K562 (cell line): ENCODE results near the gene TSPAN16. TPM values are rescaled to one million over a fixed set of nuclear protein-coding genes. Genes with fewer than 3 reads are reported as not detected.

ENCODE experiments used
- ATAC-seq: fragments of 200-7000 bp; cut with Tn5 transposase; 3 replicates; pipeline ENCODE4 v1.9.1; 2020; ENCODE audit warnings: moderate library complexity
- BruUV-seq: library from RNA; stranded (reverse); fragments of 400-500 nt; replicated peaks from 2 replicates; lab custom pipeline; 2021; lab: Mats Ljungman, UMichigan
- CTCF ChIA-PET: fragments of 300-600 bp; formaldehyde crosslinking; extraction: SDS; loops from one replicate; lab custom pipeline; 2021; ENCODE audit warnings: low intra/inter-chr PET ratio; lab: Yijun Ruan, JAX
- POLR2A ChIA-PET: fragments of 300-600, 350-650 bp; sonication (Branson Sonifier 250); formaldehyde crosslinking; extraction: SDS; loops from one replicate; lab custom pipeline; 2021; ENCODE audit warnings: antibody characterized with exemption, inconsistent platforms; lab: Yijun Ruan, JAX
- DNase-seq, 4 experiments: peaks; one replicate each; pipeline versions ENCODE4 v3.0.0 to v3.0.0-alpha.2; 2011 to 2018; ENCODE audit warnings: low spot score in 3 of 4, mixed read lengths in 3 of 4; ENCODE audit errors: extremely low read depth in 1 of 4
- FAIRE-seq: peaks from 2 replicates; lab custom pipeline; 2011; peaks lifted over from hg19 to GRCh38; lab: Jason Lieb, UNC
- H2AFZ ChIP-seq: 2 replicates; pipeline ENCODE4 v1.6.0; 2011; ENCODE audit warnings: low read depth, low read length, control low read depth, inconsistent platforms
- H3K27ac ChIP-seq: fragments of 200-600 bp; 3 replicates; pipeline ENCODE4 v1.8.0; 2011; ENCODE audit warnings: low read depth, mild to moderate bottlenecking, control low read depth, inconsistent platforms, low read length, moderate library complexity, mixed read lengths; ENCODE audit errors: extremely low read depth
- H3K27me3 ChIP-seq, 2 experiments: fragments of 300-600 bp in 1 of 2; 2 replicates in 1 of 2; 3 replicates in 1 of 2; pipeline versions ENCODE4 v1.6.0 to v1.8.0; 2011; ENCODE audit warnings: inconsistent platforms in 2 of 2, low read length in 2 of 2, mild to moderate bottlenecking in 1 of 2, mixed read lengths in 1 of 2, moderate library complexity in 1 of 2; ENCODE audit not compliant: control insufficient read depth in 2 of 2, insufficient read depth in 2 of 2
- H3K36me3 ChIP-seq: fragments of 300-600 bp; 3 replicates; pipeline ENCODE4 v1.8.0; 2011; ENCODE audit warnings: mild to moderate bottlenecking, low read length, inconsistent platforms; ENCODE audit not compliant: control insufficient read depth, insufficient read depth
- H3K4me1 ChIP-seq, 2 experiments: fragments of 200-600 bp in 1 of 2; replicated peaks in 1 of 2; 2 replicates in 1 of 2; 3 replicates in 1 of 2; pipeline versions ENCODE4 v1.5.1 to v1.8.0; 2011; ENCODE audit warnings: inconsistent platforms in 2 of 2, low read length in 2 of 2, mild to moderate bottlenecking in 1 of 2, mixed read lengths in 1 of 2, moderate library complexity in 1 of 2; ENCODE audit not compliant: control insufficient read depth in 2 of 2, insufficient read depth in 2 of 2
- H3K4me2 ChIP-seq: 2 replicates; pipeline ENCODE4 v1.6.1; 2011; ENCODE audit warnings: low read length, control low read depth, inconsistent platforms, mixed read lengths; ENCODE audit not compliant: insufficient read depth
- H3K4me3 ChIP-seq: fragments of 200-600 bp; sonication (generic), shearing (Covaris generic); 2 replicates; pipeline ENCODE4 v1.5.1; 2016; ENCODE audit warnings: control low read depth, inconsistent platforms
- H3K79me2 ChIP-seq: fragments of 200-600 bp; 3 replicates; pipeline ENCODE4 v1.8.0; 2011; ENCODE audit warnings: low read length, inconsistent platforms; ENCODE audit not compliant: control insufficient read depth, insufficient read depth
- H3K9ac ChIP-seq, 2 experiments: 2 replicates each; pipeline versions ENCODE4 v1.6.0 to v1.6.1; 2011; ENCODE audit warnings: low read depth in 2 of 2, low read length in 2 of 2, control low read depth in 1 of 2, inconsistent platforms in 1 of 2, mild to moderate bottlenecking in 1 of 2, mixed read lengths in 1 of 2; ENCODE audit not compliant: insufficient read depth in 1 of 2
- H3K9me1 ChIP-seq: one replicate; pipeline ENCODE4 v1.6.0; 2011; ENCODE audit warnings: inconsistent platforms, mild to moderate bottlenecking, low read length, moderate library complexity; ENCODE audit not compliant: control insufficient read depth, insufficient read depth
- H3K9me3 ChIP-seq: replicated peaks from 2 replicates; pipeline ENCODE4 v1.5.1; 2011; ENCODE audit warnings: low read depth, low read length, inconsistent platforms; ENCODE audit not compliant: control insufficient read depth, insufficient read depth
- H4K20me1 ChIP-seq: replicated peaks from 2 replicates; pipeline ENCODE4 v1.6.1; 2011; ENCODE audit warnings: low read length, inconsistent platforms, mixed read lengths; ENCODE audit not compliant: control insufficient read depth, insufficient read depth
- ATF2 ChIP-seq: sonication (generic); formaldehyde crosslinking; IDR thresholded peaks from 2 replicates; pipeline ENCODE4 v1.8.1; 2022; ENCODE audit warnings: missing genetic modification reagents
- CHCHD3 ChIP-seq: fragments of 250-450 bp; sonication (Bioruptor Pico); IDR thresholded peaks from 2 replicates; pipeline ENCODE4 v2.1.2; 2022; ENCODE audit warnings: mild to moderate bottlenecking
- FOXA1 ChIP-seq: fragments of 450-650 bp; IDR thresholded peaks from 2 replicates; pipeline ENCODE4 v1.6.1; 2016; ENCODE audit warnings: mild to moderate bottlenecking, borderline replicate concordance
- GTF2A2 ChIP-seq: IDR thresholded peaks from 2 replicates; pipeline ENCODE4 v1.6.1; 2016; ENCODE audit warnings: mild to moderate bottlenecking, missing genetic modification characterization, missing compliant biosample characterization
- IFI16 ChIP-seq: fragments of 250-450 bp; sonication (Bioruptor Pico); IDR thresholded peaks from 2 replicates; pipeline ENCODE4 v2.1.2; 2022; ENCODE audit warnings: mild to moderate bottlenecking, inconsistent platforms
- MEIS2 ChIP-seq: fragments of 450-650 bp; IDR thresholded peaks from 2 replicates; pipeline ENCODE4 v1.6.1; 2014; ENCODE audit warnings: mild to moderate bottlenecking; ENCODE audit not compliant: partially characterized antibody
- POLR2A ChIP-seq: fragments of 450-650 bp; conservative IDR thresholded peaks from 2 replicates; pipeline ENCODE4 v1.6.1; 2016
- SP2 ChIP-seq: IDR thresholded peaks from 2 replicates; pipeline ENCODE4 v1.6.1; 2011; ENCODE audit warnings: mild to moderate bottlenecking, low read depth, low read length, moderate library complexity; ENCODE audit not compliant: poor library complexity, severe bottlenecking; ENCODE audit errors: extremely low read depth
- SRSF7 ChIP-seq: fragments of 200-400 bp; formaldehyde crosslinking; optimal IDR thresholded peaks from 2 replicates; pipeline ENCODE3; 2017; ENCODE audit warnings: mild to moderate bottlenecking, low read depth, low read length
- TAF1 ChIP-seq: IDR thresholded peaks from 2 replicates; pipeline ENCODE4 v1.6.1; 2011; ENCODE audit warnings: mild to moderate bottlenecking, low read length, moderate library complexity; ENCODE audit not compliant: insufficient read depth, control insufficient read depth, severe bottlenecking; ENCODE audit errors: extremely low read depth
- THAP7 ChIP-seq: fragments of 250-450 bp; sonication (Bioruptor Pico); IDR thresholded peaks from 2 replicates; pipeline ENCODE4 v1.5.0; 2021
- USF2 ChIP-seq: sonication (generic); formaldehyde crosslinking; IDR thresholded peaks from 2 replicates; pipeline ENCODE4 v1.5.0; 2020; ENCODE audit warnings: missing genetic modification reagents
- ZBTB7A ChIP-seq: IDR thresholded peaks from 2 replicates; pipeline ENCODE4 v1.6.1; 2011; ENCODE audit warnings: low read depth, mild to moderate bottlenecking, low read length, moderate library complexity, borderline replicate concordance; ENCODE audit not compliant: control insufficient read depth
- ZBTB9 ChIP-seq: fragments of 450-650 bp; formaldehyde crosslinking; IDR thresholded peaks from 2 replicates; pipeline ENCODE4 v1.4.0; 2020; ENCODE audit warnings: mild to moderate bottlenecking, moderate library complexity
- ZNF586 ChIP-seq: fragments of 450-650 bp; formaldehyde crosslinking; conservative IDR thresholded peaks from 2 replicates; pipeline ENCODE4 v1.4.0; 2020; ENCODE audit warnings: mild to moderate bottlenecking, moderate library complexity
- ZNF75A ChIP-seq: fragments of 450-650 bp; formaldehyde crosslinking; IDR thresholded peaks from 2 replicates; pipeline ENCODE4 v1.4.0; 2020; ENCODE audit warnings: mild to moderate bottlenecking
- ZNF79 ChIP-seq: fragments of 250-450 bp; sonication (Bioruptor Pico); IDR thresholded peaks from 2 replicates; pipeline ENCODE4 v1.4.0; 2020; ENCODE audit warnings: low read depth, mild to moderate bottlenecking, moderate library complexity
- WGBS: fragments of 100-300 bp; shearing (Covaris generic); methylation state at CpG from one replicate; pipeline ENCODE4 v1.1.6; 2016; ENCODE audit warnings: low coverage, mixed read lengths; ENCODE audit not compliant: insufficient coverage; ENCODE audit errors: missing lambda C conversion rate; 5-methylcytosine and 5-hydroxymethylcytosine counted together
- in situ Hi-C: fragments of 300-500 bp; cut with MboI; formaldehyde crosslinking; loops from 4 replicates; pipeline ENCODE4 v1.15.0; 2018; ENCODE audit warnings: inconsistent platforms, mixed read lengths
- intact Hi-C: fragments of 100-400 bp; cut with micrococcal nuclease; formaldehyde crosslinking; loops from 2 replicates; pipeline ENCODE4 v1.14.2; 2022
- polyA plus RNA-seq, 8 experiments: library from polyadenylated mRNA; depleted of rRNA in 4 of 8; stranded (reverse) in 5 of 8; unstranded in 3 of 8; fragments of >200 nt; fragmentation: Nextera tagmentation in 2 of 8; fragmentation: Illumina TruSeq in 1 of 8; extraction: Ambion mirVana in 2 of 8; extraction: Trizol in 1 of 8; gene quantifications; 2 replicates each; pipeline versions ENCODE4 v1.2.1 to v1.2.3, GENCODE V29; 2011 to 2014; ENCODE audit warnings: inconsistent platforms in 1 of 8, missing spikeins in 1 of 8
- total RNA-seq, 7 experiments: library from RNA; depleted of rRNA in 6 of 7; stranded (reverse); fragments of >200 nt in 6 of 7; fragmentation: Illumina TruSeq in 2 of 7; extraction: Trizol in 2 of 7; gene quantifications; 2 replicates each; pipeline versions ENCODE4 v1.2.1 to v1.2.3, GENCODE V29; 2011 to 2021; ENCODE audit warnings: low replicate concordance in 1 of 7

The TSPAN16 gene
- total and polyA plus RNA-seq, 9 of the 15 experiments (the other 6 are each of a cell fraction or from before 2014, with no cell fraction given): not detected

GRCh38 chr19:11247391-11247790, 48.6 kb upstream of the TSPAN16 start:
- Histone ChIP-seq H4K20me1 (no peaks in the 10 kb centered on the region), H3K4me1 (peaks cover 0 to 14% of the 10 kb centered on the region in 2 experiments; a peak in 2 of 5 replicates), H2AFZ (no peak overlapping the region), H3K4me2 (no peak overlapping the region), H3K9ac (peak overlapping the region in 1 of 2 experiments; percentile 13; a peak in 1 of 4 replicates), H3K4me3 (no peak overlapping the region), H3K27me3 (no peaks in the 10 kb centered on the region), H3K9me3 (no peaks in the 10 kb centered on the region), H3K9me1 (no peaks in the 10 kb centered on the region), H3K27ac (no peak overlapping the region), H3K36me3 (peaks cover 21% of the 10 kb centered on the region; the same call in 2 of the 3 replicates), H3K79me2 (no peaks in the 10 kb centered on the region)
- ChIA-PET CTCF (no interaction called here), POLR2A (no interaction called here)
- intact Hi-C loops (no loop called here), in situ Hi-C loops (no loop called here)
- FAIRE-seq (no peak), ATAC-seq (no peak), DNase-seq (no peak)
- 84% methylated on average over 10 of the region's 10 CpGs for WGBS
- BruUV-seq: no TSS peak
- TF ChIP-seq FOXA1 (no peak), TAF1 (no peak), ZBTB9 (CRISPR knock-in tag) (no peak), SP2 (no peak), ZNF79 (no peak), ZNF586 (CRISPR knock-in tag) (no peak), SRSF7 (no peak), THAP7 (CRISPR knock-in tag) (no peak), USF2 (CRISPR knock-in tag) (no peak), IFI16 (CRISPR knock-in tag) (no peak), ZBTB7A (no peak), GTF2A2 (tag) (no peak), CHCHD3 (CRISPR knock-in tag) (no peak), ZNF75A (CRISPR knock-in tag) (no peak), POLR2A (no peak), ATF2 (CRISPR knock-in tag) (no peak), MEIS2 (no peak)
